Smooth muscle cell (in vitro differentiated cells): Measurements from ENCODE around the gene GRHL3. TPM values are rescaled to one million over a fixed set of nuclear protein-coding genes. Genes with fewer than 3 reads are reported as not detected.

ENCODE experiments used
- DNase-seq: peaks from one replicate; lab custom pipeline; 2025; ENCODE audit not compliant: unreplicated experiment; lab: John Stamatoyannopoulos, UW
- H2AFZ ChIP-seq: fragments of 200-600 bp; sonication (generic); 2 replicates; pipeline ENCODE4 v1.6.0; 2016; ENCODE audit warnings: antibody characterized with exemption, low read depth, mild to moderate bottlenecking
- H3F3A ChIP-seq: fragments of 200-600 bp; sonication (generic); 2 replicates; pipeline ENCODE4 v1.6.0; 2017; ENCODE audit warnings: antibody characterized with exemption, low read depth
- H3K27ac ChIP-seq: fragments of 200-600 bp; sonication (generic); 2 replicates; pipeline ENCODE4 v1.5.1; 2016; ENCODE audit warnings: low read depth, mild to moderate bottlenecking
- H3K27me3 ChIP-seq: fragments of 200-600 bp; sonication (generic); 2 replicates; pipeline ENCODE4 v1.6.1; 2016; ENCODE audit warnings: low read depth, mild to moderate bottlenecking
- H3K36me3 ChIP-seq: fragments of 200-600 bp; sonication (generic); 2 replicates; pipeline ENCODE4 v1.5.1; 2016; ENCODE audit warnings: low read depth
- H3K4me1 ChIP-seq: fragments of 200-600 bp; sonication (generic); 2 replicates; pipeline ENCODE4 v1.5.1; 2016; ENCODE audit warnings: low read depth
- H3K4me2 ChIP-seq: fragments of 200-600 bp; sonication (generic); 2 replicates; pipeline ENCODE4 v1.6.0; 2016; ENCODE audit warnings: mild to moderate bottlenecking
- H3K4me3 ChIP-seq: fragments of 200-600 bp; sonication (generic); 2 replicates; pipeline ENCODE4 v1.5.1; 2016; ENCODE audit warnings: mild to moderate bottlenecking
- H3K79me2 ChIP-seq: fragments of 200-600 bp; sonication (generic); 2 replicates; pipeline ENCODE4 v1.6.0; 2016; ENCODE audit warnings: low read depth, mild to moderate bottlenecking
- H3K9ac ChIP-seq: fragments of 200-600 bp; sonication (generic); 2 replicates; pipeline ENCODE4 v1.6.0; 2016; ENCODE audit warnings: low read depth
- H3K9me3 ChIP-seq: fragments of 200-600 bp; sonication (generic); replicated peaks from 2 replicates; pipeline ENCODE4 v1.5.1; 2016; ENCODE audit warnings: low read depth
- H4K20me1 ChIP-seq: fragments of 200-600 bp; sonication (generic); 2 replicates; pipeline ENCODE4 v1.6.0; 2016; ENCODE audit warnings: low read depth
- CTCF ChIP-seq: fragments of 200-600 bp; sonication (generic); IDR thresholded peaks from 2 replicates; pipeline ENCODE4 v1.5.1; 2017; ENCODE audit warnings: borderline replicate concordance, mild to moderate bottlenecking, antibody characterized with exemption; ENCODE audit not compliant: insufficient read depth, poor library complexity, severe bottlenecking
- WGBS: methylation state at CpG from one replicate; pipeline ENCODE4 v1.1.7; 2016; ENCODE audit warnings: low lambda C conversion rate; 5-methylcytosine and 5-hydroxymethylcytosine counted together
- polyA plus RNA-seq: library from polyadenylated mRNA; unstranded; fragments of >200 nt; fragmentation: Nextera tagmentation; extraction: Ambion mirVana; gene quantifications from 2 replicates; pipeline ENCODE4 v1.2.1, GENCODE V29; 2016
- total RNA-seq: library from RNA; depleted of rRNA; stranded (reverse); fragments of >200 nt; gene quantifications from 2 replicates; pipeline ENCODE4 v1.2.3, GENCODE V29; 2014

GRHL3 gene
- total and polyA plus RNA-seq, 2 experiments from 2014 or later, result 0.87 to 10.5 TPM

- Histone ChIP-seq H3K4me3 (no peak overlapping the region), H3K36me3 (no peaks in the 10 kb centered on the region), H3K27ac (no peak overlapping the region), H3K79me2 (no peaks in the 10 kb centered on the region), H3K27me3 (no peaks in the 10 kb centered on the region), H3K4me1 (no peaks in the 10 kb centered on the region), H3K4me2 (no peak overlapping the region), H3K9me3 (no peaks in the 10 kb centered on the region), H3F3A (no peaks in the 10 kb centered on the region), H3K9ac (no peak overlapping the region), H4K20me1 (no peaks in the 10 kb centered on the region), H2AFZ (no peak overlapping the region)
- 88% methylated on average over 2 of the region's 2 CpGs for WGBS
- TF ChIP-seq CTCF, result no peak
- DNase-seq, result no peak
These were observed 30.7 kb downstream of the GRHL3 start for GRCh38 chr1:24349891-24350290.

GRCh38 chr1:24351247-24351646 lies 32.1 kb downstream of the GRHL3 start:
- no peaks in the 10 kb centered on the region for H4K20me1 ChIP-seq
- no peak overlapping the region for H3K9ac ChIP-seq
- no peaks in the 10 kb centered on the region for H3K79me2 ChIP-seq
- H3F3A ChIP-seq, result no peaks in the 10 kb centered on the region
- no peak overlapping the region for H3K4me3 ChIP-seq
- H3K4me2 ChIP-seq, result no peak overlapping the region
- no peak overlapping the region for H2AFZ ChIP-seq
- no peak for TF ChIP-seq CTCF
- 89% methylated on average over 4 of the region's 4 CpGs for WGBS
- H3K4me1 ChIP-seq, result no peaks in the 10 kb centered on the region
- DNase-seq, result no peak
- no peaks in the 10 kb centered on the region for H3K36me3 ChIP-seq
- H3K27me3 ChIP-seq, result no peaks in the 10 kb centered on the region
- H3K27ac ChIP-seq, result no peak overlapping the region
- no peaks in the 10 kb centered on the region for H3K9me3 ChIP-seq

GRCh38 chr1:24351918-24352627 lies 32.9 kb downstream of the GRHL3 start:
- H3K9me3 ChIP-seq, result no peaks in the 10 kb centered on the region
- no peak overlapping the region for H3K4me3 ChIP-seq
- H3K27me3 ChIP-seq, result no peaks in the 10 kb centered on the region
- WGBS, result 61% methylated on average over 7 of the region's 7 CpGs
- H3K79me2 ChIP-seq, result no peaks in the 10 kb centered on the region
- no peak overlapping the region for H2AFZ ChIP-seq
- no peak overlapping the region for H3K27ac ChIP-seq
- no peak overlapping the region for H3K9ac ChIP-seq
- no peaks in the 10 kb centered on the region for H3K36me3 ChIP-seq
- H4K20me1 ChIP-seq, result no peaks in the 10 kb centered on the region
- no peaks in the 10 kb centered on the region for H3K4me1 ChIP-seq
- DNase-seq, result no peak
- H3K4me2 ChIP-seq, result no peak overlapping the region
- TF ChIP-seq CTCF, result no peak
- H3F3A ChIP-seq, result no peaks in the 10 kb centered on the region

GRCh38 chr1:24353292-24353891 lies 34.2 kb downstream of the GRHL3 start:
- Histone ChIP-seq H3K9me3 (no peaks in the 10 kb centered on the region), H3K79me2 (no peaks in the 10 kb centered on the region), H3K27ac (no peak overlapping the region), H3K9ac (no peak overlapping the region), H3K4me1 (no peaks in the 10 kb centered on the region), H3K27me3 (no peaks in the 10 kb centered on the region), H2AFZ (no peak overlapping the region), H3K4me3 (no peak overlapping the region), H3K4me2 (no peak overlapping the region), H3K36me3 (no peaks in the 10 kb centered on the region), H3F3A (no peaks in the 10 kb centered on the region), H4K20me1 (no peaks in the 10 kb centered on the region)
- no peak for DNase-seq
- TF ChIP-seq CTCF, result no peak
- WGBS, result 100% methylated on average over 4 of the region's 4 CpGs
